ENCODE results near the gene MTCH2. TPM values are rescaled to one million over a fixed set of nuclear protein-coding genes. Genes with fewer than 3 reads are reported as not detected.

Gene MTCH2
- total RNA-seq, 4 donors from 2014 or later = 32.5 to 40.6 (median 37.6) TPM

DNA sequence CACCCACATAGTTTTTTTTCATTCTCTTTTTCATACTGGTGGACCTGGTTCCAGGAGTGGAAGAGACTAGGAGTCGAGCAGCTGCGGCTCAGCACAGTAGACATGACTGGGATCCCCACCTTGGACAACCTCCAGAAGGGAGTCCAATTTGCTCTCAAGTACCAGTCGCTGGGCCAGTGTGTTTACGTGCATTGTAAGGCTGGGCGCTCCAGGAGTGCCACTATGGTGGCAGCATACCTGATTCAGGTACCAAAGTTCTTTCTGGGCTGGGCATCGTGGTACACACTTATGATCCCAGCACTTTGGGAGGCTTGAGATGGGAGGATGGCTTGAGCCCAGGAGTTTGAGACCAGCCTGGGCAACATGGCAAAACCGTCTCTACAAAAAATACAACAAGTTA is 72.7 kb downstream of the MTCH2 start:
- TF ChIP-seq EP300 (IDR thresholded peaks at IDR 0.05) (no peak), POLR2A (IDR thresholded peaks at IDR 0.05; ENCODE audit: low read depth) (no peak), POLR2AphosphoS5 (IDR thresholded peaks at IDR 0.05) (no peak)
- TF ChIP-seq, protein P1, sequence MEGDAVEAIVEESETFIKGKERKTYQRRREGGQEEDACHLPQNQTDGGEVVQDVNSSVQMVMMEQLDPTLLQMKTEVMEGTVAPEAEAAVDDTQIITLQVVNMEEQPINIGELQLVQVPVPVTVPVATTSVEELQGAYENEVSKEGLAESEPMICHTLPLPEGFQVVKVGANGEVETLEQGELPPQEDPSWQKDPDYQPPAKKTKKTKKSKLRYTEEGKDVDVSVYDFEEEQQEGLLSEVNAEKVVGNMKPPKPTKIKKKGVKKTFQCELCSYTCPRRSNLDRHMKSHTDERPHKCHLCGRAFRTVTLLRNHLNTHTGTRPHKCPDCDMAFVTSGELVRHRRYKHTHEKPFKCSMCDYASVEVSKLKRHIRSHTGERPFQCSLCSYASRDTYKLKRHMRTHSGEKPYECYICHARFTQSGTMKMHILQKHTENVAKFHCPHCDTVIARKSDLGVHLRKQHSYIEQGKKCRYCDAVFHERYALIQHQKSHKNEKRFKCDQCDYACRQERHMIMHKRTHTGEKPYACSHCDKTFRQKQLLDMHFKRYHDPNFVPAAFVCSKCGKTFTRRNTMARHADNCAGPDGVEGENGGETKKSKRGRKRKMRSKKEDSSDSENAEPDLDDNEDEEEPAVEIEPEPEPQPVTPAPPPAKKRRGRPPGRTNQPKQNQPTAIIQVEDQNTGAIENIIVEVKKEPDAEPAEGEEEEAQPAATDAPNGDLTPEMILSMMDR (IDR thresholded peaks at IDR 0.05) = no peak
- DNase-seq (ENCODE audit: extremely low spot score) = no peak
- Histone ChIP-seq H3K9me3 (no peaks in the 10 kb centered on the region), H3K27ac (replicated peaks in 1 of 4) (no peak overlapping the region), H3K4me1 (peaks cover 28 to 42% (median 33%) of the 10 kb centered on the region in 4 donors), H3K36me3 (peaks cover 29 to 63% (median 45%) of the 10 kb centered on the region in 4 donors), H3K4me3 (no peak overlapping the region), H3K27me3 (no peaks in the 10 kb centered on the region)
- 90% methylated on average over 7 of the region's 7 CpGs for WGBS
- intact Hi-C loops (cut with DNase I) = no loop called here

Small RNA genes lying within 50 kb of the gene (small RNA-seq; reads per million reads assigned to genes)
- gene RNU5E-10P = 0 reads per million in 3 donors

Other genes with a start within 250 kb of the MTCH2 start
- gene SLC39A13, start 234.0 kb downstream of the MTCH2 start, total RNA-seq = 100 to 1,000 TPM in 2 of 4 donors, 10 to 100 TPM in 2; 91.9 to 251 (median 129) TPM
- 100 to 1,000 TPM; 163 to 197 (median 182) TPM for gene PSMC3, start 216.1 kb downstream of the MTCH2 start, total RNA-seq
- gene RAPSN, start 193.4 kb downstream of the MTCH2 start, total RNA-seq = 1 to 10 TPM in 1 of 4 donors, under 1 TPM in 3; 0.42 to 1.4 (median 0.70) TPM
- 100 to 1,000 TPM in 2 of 4 donors, 10 to 100 TPM in 2; 69.6 to 151 (median 99.3) TPM for gene CELF1, start 89.4 kb downstream of the MTCH2 start, total RNA-seq
- 10 to 100 TPM; 63.0 to 96.4 (median 79.6) TPM for gene PTPMT1, start 77.0 kb downstream of the MTCH2 start, total RNA-seq
- gene KBTBD4, start 63.6 kb downstream of the MTCH2 start, total RNA-seq = 10 to 100 TPM; 18.7 to 31.2 (median 24.8) TPM
- gene NDUFS3, start 63.5 kb downstream of the MTCH2 start, total RNA-seq = 10 to 100 TPM; 53.5 to 76.7 (median 72.0) TPM
- under 1 TPM in 2 of 4 donors, not detected in 2; 0.66 to 0.80 TPM for gene FAM180B, start 55.9 kb downstream of the MTCH2 start, total RNA-seq
- gene C1QTNF4, start 48.1 kb downstream of the MTCH2 start, total RNA-seq = 1 to 10 TPM; 1.6 to 2.2 (median 1.7) TPM
- gene AGBL2, start 72.8 kb upstream of the MTCH2 start, total RNA-seq = 1 to 10 TPM in 1 of 4 donors, under 1 TPM in 1, not detected in 2; 0.42 to 1.8 TPM
- 10 to 100 TPM; 59.3 to 92.2 (median 80.8) TPM for gene FNBP4, start 124.8 kb upstream of the MTCH2 start, total RNA-seq
- gene NUP160, start 205.8 kb upstream of the MTCH2 start, total RNA-seq = 10 to 100 TPM; 18.4 to 22.7 (median 19.0) TPM

Data from esophagus muscularis mucosa (tissue), 4 donors.